HUDEP-2 (cell line): ENCODE measurements around the gene CLCNKB.

Experiments used
- DNase-seq, 76 experiments: peaks; one replicate each; lab custom pipeline; 2025; ENCODE audit not compliant: unreplicated experiment in 76 of 76; lab: John Stamatoyannopoulos, UW

The CLCNKB gene

GRCh38 chr1:16072616-16073484 lies 29.3 kb downstream of the CLCNKB start:
- DNase-seq, result no peak

GRCh38 chr1:16073490-16074119 lies 30.0 kb downstream of the CLCNKB start, which contains the start of gene FAM131C:
Gene FAM131C (minus strand): TSS chr1:16073651. CDS start chr1:16073442, 209 bp downstream.
- peak in 5 of 76 experiments; percentile 4 to 10 (median 9) for DNase-seq

- no peak for DNase-seq
Observed at GRCh38 chr1:16074217-16074616, 30.6 kb downstream of the CLCNKB start.

- no peak for DNase-seq
Observed at GRCh38 chr1:16075337-16076030, 31.9 kb downstream of the CLCNKB start.

GRCh38 chr1:16076031-16076864 lies 32.7 kb downstream of the CLCNKB start:
- peak in 1 of 76 experiments; percentile 14 for DNase-seq

- DNase-seq, result peak in 3 of 76 experiments; percentile 4 to 11 (median 6)
Observed at GRCh38 chr1:16076865-16077238, 33.3 kb downstream of the CLCNKB start.

GRCh38 chr1:16077406-16078245 lies 34.0 kb downstream of the CLCNKB start:
- DNase-seq, result no peak

- DNase-seq, result peak in 54 of 76 experiments; percentile 7 to 65 (median 42)
Observed at GRCh38 chr1:16078925-16079656, 35.5 kb downstream of the CLCNKB start.

GRCh38 chr1:16080422-16081150 lies 37.0 kb downstream of the CLCNKB start:
- DNase-seq, result peak in 2 of 76 experiments; percentile 10 to 13

GRCh38 chr1:16081636-16082035 lies 38.1 kb downstream of the CLCNKB start:
- no peak for DNase-seq

GRCh38 chr1:16082283-16083038 lies 38.9 kb downstream of the CLCNKB start:
- DNase-seq, result peak in 61 of 76 experiments; percentile 5 to 76 (median 47)

GRCh38 chr1:16083486-16083885 lies 39.9 kb downstream of the CLCNKB start:
- DNase-seq, result no peak

- no peak for DNase-seq
Observed at GRCh38 chr1:16085522-16085921, 41.9 kb downstream of the CLCNKB start.

GRCh38 chr1:16087733-16088132 lies 44.2 kb downstream of the CLCNKB start:
- DNase-seq, result no peak

- DNase-seq, result no peak
Observed at GRCh38 chr1:16088351-16088911, 44.8 kb downstream of the CLCNKB start.

GRCh38 chr1:16088996-16089395 lies 45.4 kb downstream of the CLCNKB start:
- DNase-seq, result no peak
